ENCODE data around the gene NUMB. TPM values are rescaled to one million over a fixed set of nuclear protein-coding genes. Genes with fewer than 3 reads are reported as not detected.
A peak's percentile ranks its signal among the peaks of the same experiment; 100 is the strongest.

The NUMB gene
- total RNA-seq, 3 donors from 2014 or later (not counting 1 experiment from before 2014, with no cell fraction given) = 50.0 to 67.4 (median 56.3) TPM

DNA sequence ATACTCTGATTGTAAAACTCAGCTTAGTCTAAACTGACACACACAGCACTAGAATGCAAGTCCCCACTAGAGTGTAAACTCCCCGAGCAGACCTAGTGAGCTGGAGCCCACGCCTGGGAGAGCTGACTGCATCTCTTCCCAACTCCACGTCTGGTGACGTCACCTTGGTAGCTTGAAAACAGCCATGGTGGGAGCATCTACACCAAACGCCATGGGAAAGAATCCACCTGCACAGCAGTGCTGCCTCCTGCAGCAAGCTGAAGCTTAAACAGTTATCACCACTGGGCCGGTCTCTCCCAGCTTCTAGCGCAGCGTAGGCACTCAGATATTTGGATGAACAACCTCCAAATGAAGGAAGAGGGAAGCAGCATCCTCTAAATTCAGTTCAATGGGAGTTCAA is 225.4 kb downstream of the NUMB start:
- Mint-ChIP-seq H3K9me3 (no peaks in the 10 kb centered on the region), H3K27ac (no peak overlapping the region), H3K36me3 (no peaks in the 10 kb centered on the region), H3K4me3 (no peak overlapping the region), H3K4me1 (peaks cover 6 to 8% of the 10 kb centered on the region in 2 donors), H3K27me3 (ENCODE audit: low read depth in 2 of 2) (peaks cover 35 to 41% of the 10 kb centered on the region in 2 donors)
- peaks cover 14% of the 10 kb centered on the region for H3K27me3 ChIP-seq (ENCODE audit: control insufficient read depth, insufficient read depth, low read length)
- WGBS (ENCODE audit: insufficient coverage) = 82% methylated on average over 8 of the region's 8 CpGs
- H3K4me1 ChIP-seq (ENCODE audit: control insufficient read depth, insufficient read depth, low read length) = peaks cover 5% of the 10 kb centered on the region
- no peak for TF ChIP-seq CTCF (IDR thresholded peaks at IDR 0.05)
- H3K27ac ChIP-seq (ENCODE audit: low read length) = no peak overlapping the region
- H3K36me3 ChIP-seq (ENCODE audit: control insufficient read depth, insufficient read depth, low read length) = peaks cover 9% of the 10 kb centered on the region
- no peak overlapping the region for H3K4me3 ChIP-seq (ENCODE audit: low read length)
- no peak for DNase-seq
- no peaks in the 10 kb centered on the region for H3K9me3 ChIP-seq (ENCODE audit: control insufficient read depth, insufficient read depth, low read length)
- intact Hi-C loops (cut with micrococcal nuclease) = no loop called here
- no peak for ATAC-seq

DNA sequence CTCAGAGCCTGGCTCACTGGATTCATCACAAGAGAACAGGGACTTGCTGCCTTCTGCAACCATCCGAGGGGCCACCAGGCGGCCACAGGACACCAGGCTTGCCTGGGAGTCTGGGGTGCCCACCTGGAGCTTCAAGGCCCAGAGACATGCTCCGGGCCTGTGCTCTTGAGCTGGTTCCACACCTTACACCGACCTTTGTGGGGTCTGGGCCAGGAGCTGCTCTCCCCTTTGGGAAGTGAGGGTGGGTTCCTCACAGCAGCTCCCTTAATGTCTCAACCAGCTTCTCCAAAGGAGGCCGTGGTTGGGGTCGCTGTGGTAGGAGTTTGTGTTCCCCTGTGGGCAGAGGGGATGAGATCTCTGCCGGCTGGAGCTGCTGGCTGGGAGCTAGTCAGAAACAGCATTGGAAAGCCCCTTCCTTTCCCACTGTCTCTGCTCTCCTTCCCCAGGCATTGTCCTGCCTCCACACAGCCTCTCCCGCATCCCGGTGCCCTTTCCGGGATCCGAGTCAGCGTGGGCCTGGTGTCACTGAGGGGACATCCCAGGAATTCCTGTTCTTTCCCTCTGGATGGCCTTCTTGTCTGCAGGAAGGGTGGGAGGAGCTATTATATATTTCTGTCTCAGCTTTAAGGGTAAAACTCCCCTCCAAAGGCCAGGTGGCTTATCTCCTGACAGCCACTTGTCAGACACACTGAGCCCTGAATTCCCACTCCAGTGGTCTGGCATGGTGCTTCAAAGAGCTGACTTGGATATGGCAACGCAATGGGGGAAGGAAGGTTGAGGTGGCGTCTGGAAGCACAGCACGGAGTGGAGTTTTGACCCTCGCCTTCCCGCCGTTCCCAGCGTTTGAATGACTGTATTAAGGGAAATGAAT is 226.1 kb downstream of the NUMB start:
- H3K27ac Mint-ChIP-seq = no peak overlapping the region
- DNase-seq (no peak), ATAC-seq (peak in 1 of 3 donors; percentile 37)
- peaks cover 4% of the 10 kb centered on the region for H3K4me1 ChIP-seq (ENCODE audit: control insufficient read depth, insufficient read depth, low read length)
- peaks cover 13% of the 10 kb centered on the region for H3K27me3 ChIP-seq (ENCODE audit: control insufficient read depth, insufficient read depth, low read length)
- H3K9me3 ChIP-seq (ENCODE audit: control insufficient read depth, insufficient read depth, low read length) = no peaks in the 10 kb centered on the region
- H3K4me3 Mint-ChIP-seq = no peak overlapping the region
- no peak for TF ChIP-seq CTCF (IDR thresholded peaks at IDR 0.05)
- 75% methylated on average over 17 of the region's 19 CpGs for WGBS (ENCODE audit: insufficient coverage)
- peaks cover 35 to 40% of the 10 kb centered on the region in 2 donors for H3K27me3 Mint-ChIP-seq (ENCODE audit: low read depth in 2 of 2)
- no peaks in the 10 kb centered on the region for H3K36me3 Mint-ChIP-seq
- intact Hi-C loops (cut with micrococcal nuclease) = no loop called here
- H3K9me3 Mint-ChIP-seq = no peaks in the 10 kb centered on the region
- H3K4me1 Mint-ChIP-seq = peaks cover 5 to 6% of the 10 kb centered on the region in 2 donors
- H3K27ac ChIP-seq (ENCODE audit: low read length) = no peak overlapping the region
- no peak overlapping the region for H3K4me3 ChIP-seq (ENCODE audit: low read length)
- H3K36me3 ChIP-seq (ENCODE audit: control insufficient read depth, insufficient read depth, low read length) = peaks cover 9% of the 10 kb centered on the region

DNA sequence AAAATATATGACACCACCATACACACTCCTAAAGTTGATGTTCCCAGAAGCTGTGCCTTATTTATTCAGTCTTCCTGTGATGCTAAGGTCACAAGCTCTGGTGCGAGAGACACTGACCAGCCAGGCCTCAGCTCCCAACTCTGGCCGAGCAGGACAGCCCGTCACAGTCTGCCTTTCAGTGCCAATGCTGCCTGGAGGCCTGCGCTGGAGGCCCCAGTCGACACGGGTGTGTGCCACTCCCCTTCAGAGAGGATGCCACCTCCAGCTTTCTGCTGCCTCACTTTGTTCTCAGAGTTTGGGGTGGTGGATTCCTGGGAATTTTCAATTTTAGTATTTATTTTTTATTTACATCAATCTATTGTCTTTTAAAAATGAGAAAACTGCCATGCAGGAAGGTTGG is 228.3 kb downstream of the NUMB start:
- H3K27ac ChIP-seq (ENCODE audit: low read length) = no peak overlapping the region
- 93% methylated on average over 6 of the region's 6 CpGs for WGBS (ENCODE audit: insufficient coverage)
- peaks cover 4% of the 10 kb centered on the region for H3K27me3 ChIP-seq (ENCODE audit: control insufficient read depth, insufficient read depth, low read length)
- Mint-ChIP-seq H3K27me3 (ENCODE audit: low read depth in 2 of 2) (peaks cover 15 to 18% of the 10 kb centered on the region in 2 donors), H3K36me3 (no peaks in the 10 kb centered on the region), H3K4me3 (no peak overlapping the region), H3K9me3 (no peaks in the 10 kb centered on the region), H3K4me1 (no peaks in the 10 kb centered on the region), H3K27ac (no peak overlapping the region)
- no peaks in the 10 kb centered on the region for H3K4me1 ChIP-seq (ENCODE audit: control insufficient read depth, insufficient read depth, low read length)
- intact Hi-C loops (cut with micrococcal nuclease) = no loop called here
- H3K36me3 ChIP-seq (ENCODE audit: control insufficient read depth, insufficient read depth, low read length) = peaks cover 9% of the 10 kb centered on the region
- ATAC-seq (no peak), DNase-seq (no peak)
- H3K9me3 ChIP-seq (ENCODE audit: control insufficient read depth, insufficient read depth, low read length) = no peaks in the 10 kb centered on the region
- H3K4me3 ChIP-seq (ENCODE audit: low read length) = no peak overlapping the region
- TF ChIP-seq CTCF (IDR thresholded peaks at IDR 0.05) = no peak

All from natural killer cell (primary cell).